Ovary (tissue), 3 donors: ENCODE measurements around the gene SNX30.

Experiments used
- EP300 ChIP-seq: sonication (generic); formaldehyde crosslinking; IDR thresholded peaks from one replicate; pipeline ENCODE4 v1.6.1; 2017; ENCODE audit warnings: antibody characterized with exemption
- POLR2A ChIP-seq: fragments of 450-650 bp; IDR thresholded peaks from one replicate; pipeline ENCODE4 v1.6.1; 2017; ENCODE audit warnings: antibody characterized with exemption, mild to moderate bottlenecking, moderate library complexity
- TF ChIP-seq, protein P1 (sequence below), 3 donors: fragments of 450-650 bp in 2 of 3; fragments of 200-600 bp in 1 of 3; IDR thresholded peaks; one replicate each; pipeline versions ENCODE4 v1.5.1 to v1.8.0; 2016 to 2022; ENCODE audit warnings: antibody characterized with exemption in 3 of 3, mild to moderate bottlenecking in 1 of 3
- donor health status: DM: no; HTN: no; CAD: no.

DNA sequence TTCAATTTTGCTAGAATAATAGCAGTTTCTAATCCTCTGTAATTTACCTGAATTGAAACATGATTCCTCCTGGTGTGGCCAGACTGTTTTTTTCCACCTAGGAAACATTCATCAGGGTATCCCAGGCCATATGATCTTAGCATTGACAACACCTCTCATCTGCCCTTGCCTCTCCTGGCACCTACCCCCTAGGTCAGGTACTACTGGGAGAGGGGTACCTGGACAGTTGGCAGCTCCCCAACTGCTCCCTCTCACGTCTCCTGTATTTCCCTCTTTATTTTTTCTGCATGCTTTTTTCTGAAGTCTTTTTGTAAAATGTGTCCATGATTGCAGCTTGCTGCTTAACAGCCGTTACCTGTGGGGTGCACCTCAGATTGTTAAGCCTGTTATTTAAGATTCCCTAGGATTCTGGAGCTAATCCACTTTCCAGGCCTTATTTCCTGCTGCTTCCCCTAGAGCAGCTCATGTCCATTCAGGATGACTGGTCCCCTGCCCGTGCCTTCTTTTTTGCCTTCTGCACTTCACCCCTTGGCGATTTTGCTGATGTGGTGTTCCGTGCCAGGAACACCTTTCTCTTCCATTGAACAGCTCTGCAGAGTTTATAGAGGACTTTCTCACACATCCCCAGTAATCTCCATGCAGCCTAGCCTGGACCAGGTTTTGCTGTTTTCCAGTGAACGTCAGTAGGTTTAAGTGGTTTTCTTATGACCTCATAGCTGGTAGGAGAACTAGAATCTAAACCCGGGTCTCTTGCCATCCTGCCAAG lies 33.6 kb downstream of the SNX30 start:
- TF ChIP-seq, protein P1, sequence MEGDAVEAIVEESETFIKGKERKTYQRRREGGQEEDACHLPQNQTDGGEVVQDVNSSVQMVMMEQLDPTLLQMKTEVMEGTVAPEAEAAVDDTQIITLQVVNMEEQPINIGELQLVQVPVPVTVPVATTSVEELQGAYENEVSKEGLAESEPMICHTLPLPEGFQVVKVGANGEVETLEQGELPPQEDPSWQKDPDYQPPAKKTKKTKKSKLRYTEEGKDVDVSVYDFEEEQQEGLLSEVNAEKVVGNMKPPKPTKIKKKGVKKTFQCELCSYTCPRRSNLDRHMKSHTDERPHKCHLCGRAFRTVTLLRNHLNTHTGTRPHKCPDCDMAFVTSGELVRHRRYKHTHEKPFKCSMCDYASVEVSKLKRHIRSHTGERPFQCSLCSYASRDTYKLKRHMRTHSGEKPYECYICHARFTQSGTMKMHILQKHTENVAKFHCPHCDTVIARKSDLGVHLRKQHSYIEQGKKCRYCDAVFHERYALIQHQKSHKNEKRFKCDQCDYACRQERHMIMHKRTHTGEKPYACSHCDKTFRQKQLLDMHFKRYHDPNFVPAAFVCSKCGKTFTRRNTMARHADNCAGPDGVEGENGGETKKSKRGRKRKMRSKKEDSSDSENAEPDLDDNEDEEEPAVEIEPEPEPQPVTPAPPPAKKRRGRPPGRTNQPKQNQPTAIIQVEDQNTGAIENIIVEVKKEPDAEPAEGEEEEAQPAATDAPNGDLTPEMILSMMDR (IDR thresholded peaks at IDR 0.05), result no peak
- TF ChIP-seq EP300, result no peak
- TF ChIP-seq POLR2A, result no peak
